ENCODE results near the gene ASXL2.
A peak's percentile ranks its signal among the peaks of the same experiment; 100 is the strongest.
"Not testable (repeated sequence)": the region's sequence is repeated elsewhere in the genome, so short reads cannot be mapped to it uniquely, and the experiment has no call there.

The ASXL2 gene

DNA sequence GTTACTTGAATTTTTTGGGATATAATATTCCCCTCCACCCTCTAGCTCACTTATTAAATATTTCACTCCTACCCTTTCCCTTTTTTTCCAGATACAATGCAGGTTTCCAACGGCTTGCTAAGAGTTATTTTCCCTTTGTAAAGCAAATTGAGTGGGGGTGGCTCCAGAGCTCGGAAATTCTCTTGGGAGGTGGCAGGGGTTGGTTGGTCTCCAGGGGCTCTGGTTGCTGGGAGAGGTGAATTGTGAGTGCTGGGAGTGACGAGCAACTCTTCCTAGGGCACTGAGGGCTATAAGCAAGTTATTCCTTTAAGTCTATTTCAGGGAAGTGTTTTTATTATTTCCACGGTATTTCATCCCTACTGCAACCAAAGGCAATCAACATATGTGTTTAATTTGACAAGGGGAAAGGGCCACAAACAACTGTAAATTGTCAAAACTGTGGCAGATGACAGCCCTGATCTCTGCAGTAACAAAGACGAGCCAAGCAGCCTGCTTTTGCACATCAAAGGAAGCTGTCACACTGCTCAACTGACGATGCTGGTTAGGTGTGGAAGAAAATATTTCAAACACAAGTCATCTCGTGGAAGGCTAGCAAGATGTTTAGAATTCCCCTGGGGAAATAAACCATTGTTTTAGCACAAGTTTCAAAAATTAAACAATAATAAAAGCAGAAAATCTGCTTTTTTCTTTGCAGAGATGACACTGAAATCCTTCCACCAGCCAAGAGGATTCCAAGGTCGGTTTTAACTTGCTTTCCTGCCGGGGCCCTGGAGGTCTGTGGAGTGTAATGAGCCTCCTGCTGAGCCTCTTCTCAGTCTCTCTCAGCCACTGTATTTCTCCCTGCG lies 34.8 kb upstream of the ASXL2 start:
- Histone ChIP-seq H3K36me3 (ENCODE audit: control insufficient read depth, insufficient read depth, low read length, severe bottlenecking) (no peaks in the 10 kb centered on the region), H3K4me1 (ENCODE audit: control insufficient read depth, insufficient read depth, low read length) (peaks cover 11% of the 10 kb centered on the region), H3K9ac (ENCODE audit: low read length) (no peak overlapping the region), H3K4me3 (ENCODE audit: low read length) (no peak overlapping the region), H3K9me3 (ENCODE audit: control insufficient read depth, low read length) (no peaks in the 10 kb centered on the region), H3K27me3 (replicated peaks; ENCODE audit: control insufficient read depth, insufficient read depth, low read length) (no peaks in the 10 kb centered on the region)
- DNase-seq (ENCODE audit: low read depth) = peak; percentile 60

DNA sequence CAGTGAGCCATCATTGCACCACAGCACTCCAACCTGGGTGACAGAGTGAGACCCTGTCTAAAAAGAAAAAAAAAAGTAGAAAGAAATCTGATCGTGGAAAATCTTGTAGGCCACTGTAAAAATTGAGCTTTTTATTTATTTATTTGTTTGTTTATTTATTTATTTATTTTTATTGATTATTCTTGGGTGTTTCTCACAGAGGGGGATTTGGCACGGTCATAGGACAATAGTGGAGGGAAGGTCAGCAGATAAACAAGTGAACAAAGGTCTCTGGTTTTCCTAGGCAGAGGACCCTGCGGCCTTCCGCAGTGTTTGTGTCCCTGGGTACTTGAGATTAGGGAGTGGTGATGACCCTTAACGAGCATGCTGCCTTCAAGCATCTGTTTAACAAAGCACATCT lies 31.3 kb upstream of the ASXL2 start:
- H3K4me3 ChIP-seq (ENCODE audit: low read length); H3K9me3 ChIP-seq (ENCODE audit: control insufficient read depth, low read length); H3K9ac ChIP-seq (ENCODE audit: low read length); DNase-seq (ENCODE audit: low read depth); H3K36me3 ChIP-seq (ENCODE audit: control insufficient read depth, insufficient read depth, low read length, severe bottlenecking); H3K27me3 ChIP-seq (replicated peaks; ENCODE audit: control insufficient read depth, insufficient read depth, low read length): not testable (repeated sequence)
- peaks cover 17% of the 10 kb centered on the region for H3K4me1 ChIP-seq (ENCODE audit: control insufficient read depth, insufficient read depth, low read length)

DNA sequence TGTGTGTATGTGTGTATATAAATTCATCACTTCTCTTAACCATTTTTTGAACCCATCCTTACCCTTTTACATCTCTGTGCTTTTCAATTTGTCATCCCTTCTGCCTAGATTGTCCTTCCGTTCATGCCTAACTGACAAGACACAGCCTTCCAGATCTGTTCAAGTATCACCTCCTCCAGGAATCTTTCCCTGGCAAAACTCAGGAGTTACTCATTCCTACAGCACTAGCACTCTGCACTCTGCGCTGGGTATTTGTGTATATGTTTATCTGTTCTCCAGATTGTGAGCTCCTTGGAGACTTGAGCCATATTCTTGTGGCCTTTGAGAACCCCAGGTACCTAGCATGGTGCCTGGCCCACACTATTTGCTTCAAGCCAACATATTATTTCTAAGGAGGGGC lies 26.8 kb upstream of the ASXL2 start:
- peaks cover 6% of the 10 kb centered on the region for H3K4me1 ChIP-seq (ENCODE audit: control insufficient read depth, insufficient read depth, low read length)
- H3K4me3 ChIP-seq (ENCODE audit: low read length) = no peak overlapping the region
- H3K9me3 ChIP-seq (ENCODE audit: control insufficient read depth, low read length) = no peaks in the 10 kb centered on the region
- no peak for DNase-seq (ENCODE audit: low read depth)
- H3K9ac ChIP-seq (ENCODE audit: low read length) = no peak overlapping the region
- H3K36me3 ChIP-seq (ENCODE audit: control insufficient read depth, insufficient read depth, low read length, severe bottlenecking) = no peaks in the 10 kb centered on the region
- H3K27me3 ChIP-seq (replicated peaks; ENCODE audit: control insufficient read depth, insufficient read depth, low read length) = peaks cover 3% of the 10 kb centered on the region

DNA sequence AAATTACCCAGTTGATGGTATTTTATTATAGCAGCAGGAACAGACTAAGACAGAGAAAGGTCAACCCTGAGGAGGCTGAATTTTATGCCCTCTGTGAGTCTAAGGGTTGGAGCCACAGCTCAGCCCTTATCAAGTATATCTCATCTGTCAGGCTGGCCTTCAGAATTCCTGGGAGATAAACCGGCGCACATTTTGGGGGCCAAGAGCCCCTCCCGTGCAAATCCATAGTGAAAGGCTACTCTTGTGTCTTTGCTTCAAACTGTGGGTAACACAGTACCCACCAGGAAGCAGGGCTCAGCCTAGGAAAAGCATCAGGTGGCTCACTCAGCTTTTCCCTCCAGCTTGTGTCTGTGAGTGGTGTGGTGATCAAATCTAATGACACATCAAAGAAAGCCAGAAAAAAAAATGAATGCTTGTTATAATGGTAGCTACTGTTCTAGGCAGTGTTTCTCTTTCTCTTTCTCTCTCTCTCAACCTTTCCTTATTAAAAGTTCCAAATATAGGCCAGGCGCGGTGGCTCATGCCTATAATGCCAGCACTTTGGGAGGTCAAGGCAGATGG lies 25.0 kb upstream of the ASXL2 start:
- no peaks in the 10 kb centered on the region for H3K36me3 ChIP-seq (ENCODE audit: control insufficient read depth, insufficient read depth, low read length, severe bottlenecking)
- H3K9me3 ChIP-seq (ENCODE audit: control insufficient read depth, low read length) = no peaks in the 10 kb centered on the region
- H3K4me1 ChIP-seq (ENCODE audit: control insufficient read depth, insufficient read depth, low read length) = peaks cover 6% of the 10 kb centered on the region
- H3K9ac ChIP-seq (ENCODE audit: low read length) = no peak overlapping the region
- peaks cover 5% of the 10 kb centered on the region for H3K27me3 ChIP-seq (replicated peaks; ENCODE audit: control insufficient read depth, insufficient read depth, low read length)
- no peak for DNase-seq (ENCODE audit: low read depth)
- no peak overlapping the region for H3K4me3 ChIP-seq (ENCODE audit: low read length)

DNA sequence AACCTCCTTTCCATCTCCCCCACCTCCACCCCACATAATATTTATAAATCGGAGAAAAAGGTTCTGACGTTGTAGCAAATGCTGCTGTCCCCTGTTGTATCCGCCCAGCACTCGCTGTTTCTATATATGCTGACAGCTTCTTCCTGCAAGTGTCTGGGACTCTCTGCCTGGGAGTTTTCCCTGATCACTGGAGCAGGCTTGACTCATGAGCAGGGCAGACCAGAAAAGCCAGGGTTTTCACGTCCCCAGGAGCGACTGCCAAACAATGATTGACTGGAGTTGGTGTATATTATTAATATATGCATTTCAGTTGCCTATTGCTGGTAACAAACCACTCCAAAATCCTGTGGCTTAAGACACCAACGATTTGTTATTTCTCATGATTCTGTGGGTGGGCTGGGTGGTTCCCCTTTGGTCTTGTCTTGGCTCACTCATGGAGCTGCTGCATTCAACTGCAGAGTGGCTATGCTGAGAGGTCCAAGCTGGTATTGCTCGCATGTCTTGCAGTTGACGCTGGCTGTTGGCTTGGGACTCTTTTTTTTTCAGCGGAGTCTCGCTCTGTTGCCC lies 21.2 kb upstream of the ASXL2 start:
- Histone ChIP-seq H3K36me3 (ENCODE audit: control insufficient read depth, insufficient read depth, low read length, severe bottlenecking) (no peaks in the 10 kb centered on the region), H3K9me3 (ENCODE audit: control insufficient read depth, low read length) (no peaks in the 10 kb centered on the region), H3K4me3 (ENCODE audit: low read length) (no peak overlapping the region), H3K9ac (ENCODE audit: low read length) (no peak overlapping the region), H3K27me3 (replicated peaks; ENCODE audit: control insufficient read depth, insufficient read depth, low read length) (peaks cover 10% of the 10 kb centered on the region), H3K4me1 (ENCODE audit: control insufficient read depth, insufficient read depth, low read length) (no peaks in the 10 kb centered on the region)
- no peak for DNase-seq (ENCODE audit: low read depth)

DNA sequence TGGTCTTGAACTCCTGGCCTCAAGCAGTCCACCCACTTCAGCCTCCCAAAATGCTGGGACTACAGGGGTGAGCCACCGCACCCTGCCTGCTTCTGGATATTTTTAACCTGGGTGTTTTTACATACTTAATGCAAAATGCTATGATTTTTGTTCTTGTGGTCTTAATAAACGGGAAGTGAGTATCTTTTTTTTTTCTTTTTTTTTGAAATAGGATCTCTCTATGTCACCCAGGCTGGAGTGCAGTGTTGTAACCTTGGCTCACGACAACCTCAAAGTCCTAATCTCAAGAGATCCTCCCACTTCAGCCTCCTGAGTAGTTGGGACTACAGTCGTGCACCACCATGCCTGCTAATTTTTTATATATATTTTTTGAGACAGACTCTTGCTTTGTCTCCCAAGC lies 19.2 kb upstream of the ASXL2 start:
- Histone ChIP-seq H3K9ac (ENCODE audit: low read length) (no peak overlapping the region), H3K36me3 (ENCODE audit: control insufficient read depth, insufficient read depth, low read length, severe bottlenecking) (no peaks in the 10 kb centered on the region), H3K4me1 (ENCODE audit: control insufficient read depth, insufficient read depth, low read length) (no peaks in the 10 kb centered on the region), H3K4me3 (ENCODE audit: low read length) (no peak overlapping the region), H3K27me3 (replicated peaks; ENCODE audit: control insufficient read depth, insufficient read depth, low read length) (peaks cover 10% of the 10 kb centered on the region), H3K9me3 (ENCODE audit: control insufficient read depth, low read length) (no peaks in the 10 kb centered on the region)
- no peak for DNase-seq (ENCODE audit: low read depth)

DNA sequence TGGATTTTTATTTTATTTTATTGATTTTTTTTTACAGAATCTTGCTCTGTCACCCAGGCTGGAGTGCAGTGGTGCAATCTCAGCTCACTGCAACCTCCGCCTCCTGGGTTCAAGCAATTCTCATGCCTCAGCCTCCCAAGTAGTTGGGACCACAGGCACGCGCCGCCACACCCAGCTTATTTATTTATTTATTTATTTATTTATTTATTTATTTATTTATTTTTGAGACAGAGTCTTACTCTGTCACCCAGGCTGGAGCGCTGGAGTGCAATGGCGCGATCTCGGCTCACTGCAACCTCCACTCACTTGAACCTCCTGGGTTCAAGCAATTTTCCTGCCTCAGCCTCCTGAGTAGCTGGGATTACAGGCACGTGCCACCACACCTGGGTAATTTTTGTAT lies 18.0 kb upstream of the ASXL2 start:
- not testable (repeated sequence) for H3K9ac ChIP-seq (ENCODE audit: low read length); H3K4me3 ChIP-seq (ENCODE audit: low read length); H3K9me3 ChIP-seq (ENCODE audit: control insufficient read depth, low read length); H3K4me1 ChIP-seq (ENCODE audit: control insufficient read depth, insufficient read depth, low read length); DNase-seq (ENCODE audit: low read depth); H3K36me3 ChIP-seq (ENCODE audit: control insufficient read depth, insufficient read depth, low read length, severe bottlenecking)
- peaks cover 10% of the 10 kb centered on the region for H3K27me3 ChIP-seq (replicated peaks; ENCODE audit: control insufficient read depth, insufficient read depth, low read length)

DNA sequence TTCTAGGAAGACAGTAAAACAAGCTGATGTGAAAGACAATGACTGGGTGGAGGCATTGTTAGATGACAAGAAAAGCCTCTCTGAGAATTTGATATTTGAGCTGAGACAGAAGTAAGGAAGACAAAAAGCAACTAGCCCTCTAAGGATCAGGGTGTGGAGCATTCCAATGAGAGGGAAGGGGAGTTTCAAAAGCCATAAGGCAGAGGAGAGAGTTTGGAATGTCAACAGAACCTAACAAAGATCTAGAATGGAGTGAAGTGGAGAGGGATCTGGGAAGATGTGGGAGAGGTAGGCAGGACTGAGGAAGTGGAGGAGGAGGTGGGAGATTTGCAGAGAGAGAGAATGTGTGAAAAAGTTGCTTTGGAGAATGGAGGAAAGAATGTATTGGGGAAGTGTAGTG lies 17.3 kb upstream of the ASXL2 start:
- no peaks in the 10 kb centered on the region for H3K36me3 ChIP-seq (ENCODE audit: control insufficient read depth, insufficient read depth, low read length, severe bottlenecking)
- H3K27me3 ChIP-seq (replicated peaks; ENCODE audit: control insufficient read depth, insufficient read depth, low read length) = peaks cover 10% of the 10 kb centered on the region
- no peaks in the 10 kb centered on the region for H3K4me1 ChIP-seq (ENCODE audit: control insufficient read depth, insufficient read depth, low read length)
- H3K9ac ChIP-seq (ENCODE audit: low read length) = no peak overlapping the region
- H3K9me3 ChIP-seq (ENCODE audit: control insufficient read depth, low read length) = no peaks in the 10 kb centered on the region
- H3K4me3 ChIP-seq (ENCODE audit: low read length) = no peak overlapping the region
- DNase-seq (ENCODE audit: low read depth) = no peak

DNA sequence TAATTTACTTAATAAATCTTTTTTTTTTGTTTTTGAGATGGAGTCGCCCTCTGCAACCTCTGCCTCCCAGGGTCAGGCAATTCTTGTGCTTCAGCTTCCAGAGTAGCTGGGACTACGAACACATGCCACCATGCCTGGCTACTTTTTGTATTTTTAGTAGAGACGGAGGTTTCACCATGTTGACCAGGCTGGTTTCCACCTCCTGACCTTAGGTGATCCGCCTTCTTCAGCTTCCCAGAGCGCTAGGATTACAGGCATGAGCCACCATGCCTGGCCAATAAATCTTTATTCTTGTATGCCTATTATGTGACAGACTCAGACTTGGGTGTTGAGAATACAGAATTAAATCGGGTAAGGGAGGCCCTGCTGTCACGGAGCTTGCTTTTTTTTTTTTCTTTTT lies 16.7 kb upstream of the ASXL2 start:
- H3K27me3 ChIP-seq (replicated peaks; ENCODE audit: control insufficient read depth, insufficient read depth, low read length) = peaks cover 6% of the 10 kb centered on the region
- H3K36me3 ChIP-seq (ENCODE audit: control insufficient read depth, insufficient read depth, low read length, severe bottlenecking) = no peaks in the 10 kb centered on the region
- H3K4me1 ChIP-seq (ENCODE audit: control insufficient read depth, insufficient read depth, low read length) = no peaks in the 10 kb centered on the region
- DNase-seq (ENCODE audit: low read depth) = no peak
- no peak overlapping the region for H3K4me3 ChIP-seq (ENCODE audit: low read length)
- H3K9me3 ChIP-seq (ENCODE audit: control insufficient read depth, low read length) = no peaks in the 10 kb centered on the region
- H3K9ac ChIP-seq (ENCODE audit: low read length) = no peak overlapping the region

DNA sequence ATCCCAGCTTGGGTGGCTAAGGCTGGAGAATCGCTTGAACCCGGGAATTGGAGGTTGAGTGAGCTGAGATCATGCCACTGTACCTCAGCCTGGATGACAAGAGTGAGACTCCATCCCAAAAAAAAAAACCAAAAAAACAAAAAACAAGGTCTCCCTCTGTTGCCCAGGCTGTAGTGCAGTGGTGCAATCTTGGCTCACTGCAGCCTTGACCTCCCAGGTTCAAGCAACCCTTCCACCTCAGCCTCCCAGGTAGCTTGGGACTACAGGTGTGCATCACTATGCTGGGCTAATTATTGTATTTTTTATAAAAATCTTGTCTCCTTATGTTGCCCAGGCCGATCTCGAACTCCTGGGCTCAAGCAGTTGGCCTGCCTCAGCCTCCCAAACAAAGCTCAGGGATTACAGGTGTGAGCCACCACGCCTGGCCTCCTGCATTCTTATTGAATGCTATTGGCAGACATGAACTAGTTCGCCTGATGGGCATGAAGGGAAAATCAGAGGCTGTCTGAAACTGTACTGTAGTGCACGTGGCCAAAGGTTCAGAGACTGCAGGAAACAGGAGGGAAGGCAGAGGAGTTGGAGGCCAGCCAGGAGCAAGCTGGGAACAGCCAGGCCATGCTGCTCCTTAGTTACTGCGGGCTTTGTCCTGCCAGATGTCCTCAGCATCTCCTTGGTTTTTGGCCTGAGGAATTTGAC lies 16.0 kb upstream of the ASXL2 start:
- no peaks in the 10 kb centered on the region for H3K4me1 ChIP-seq (ENCODE audit: control insufficient read depth, insufficient read depth, low read length)
- no peak for DNase-seq (ENCODE audit: low read depth)
- no peaks in the 10 kb centered on the region for H3K36me3 ChIP-seq (ENCODE audit: control insufficient read depth, insufficient read depth, low read length, severe bottlenecking)
- H3K9me3 ChIP-seq (ENCODE audit: control insufficient read depth, low read length) = no peaks in the 10 kb centered on the region
- no peak overlapping the region for H3K4me3 ChIP-seq (ENCODE audit: low read length)
- H3K27me3 ChIP-seq (replicated peaks; ENCODE audit: control insufficient read depth, insufficient read depth, low read length) = peaks cover 5% of the 10 kb centered on the region
- H3K9ac ChIP-seq (ENCODE audit: low read length) = no peak overlapping the region

DNA sequence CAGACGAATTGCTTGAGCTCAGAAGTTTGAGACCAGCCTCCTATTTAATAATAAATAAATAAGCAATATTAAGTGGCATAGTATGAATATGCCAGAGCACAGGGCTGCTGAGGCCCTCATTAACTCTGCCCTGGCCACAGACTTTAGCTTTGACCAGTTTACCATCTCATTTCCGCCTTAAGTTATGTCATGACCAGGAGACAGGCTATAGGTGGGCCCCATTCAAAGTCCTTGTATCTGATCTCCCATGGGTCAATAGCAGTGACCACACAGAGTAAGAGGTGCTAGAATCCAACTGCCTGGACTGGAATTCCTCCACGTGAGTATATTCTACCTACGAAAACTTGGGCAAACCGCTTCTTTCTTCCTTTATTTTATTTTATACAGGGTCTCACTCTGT lies 13.4 kb upstream of the ASXL2 start:
- Histone ChIP-seq H3K9me3 (ENCODE audit: control insufficient read depth, low read length) (no peaks in the 10 kb centered on the region), H3K36me3 (ENCODE audit: control insufficient read depth, insufficient read depth, low read length, severe bottlenecking) (no peaks in the 10 kb centered on the region), H3K9ac (ENCODE audit: low read length) (no peak overlapping the region), H3K4me1 (ENCODE audit: control insufficient read depth, insufficient read depth, low read length) (no peaks in the 10 kb centered on the region), H3K27me3 (replicated peaks; ENCODE audit: control insufficient read depth, insufficient read depth, low read length) (peaks cover 7% of the 10 kb centered on the region), H3K4me3 (ENCODE audit: low read length) (no peak overlapping the region)
- DNase-seq (ENCODE audit: low read depth) = no peak

All from adipocyte (in vitro differentiated cells).